Endodermal cell (in vitro differentiated cells): ENCODE results near the gene ANO9. TPM values are rescaled to one million over a fixed set of nuclear protein-coding genes. Genes with fewer than 3 reads are reported as not detected.

Experiments used
- DNase-seq: peaks from one replicate; pipeline ENCODE4 v3.0.0-alpha.2; 2017
- H3K27ac ChIP-seq: 2 replicates; pipeline ENCODE4 v1.5.1; 2013; ENCODE audit warnings: mild to moderate bottlenecking, low read depth, low read length, moderate library complexity
- H3K27me3 ChIP-seq: 2 replicates; pipeline ENCODE4 v1.6.1; 2013; ENCODE audit warnings: mild to moderate bottlenecking, low read length, moderate library complexity; ENCODE audit not compliant: insufficient read depth, control insufficient read depth, poor library complexity, severe bottlenecking
- H3K36me3 ChIP-seq: 2 replicates; pipeline ENCODE4 v1.7.0; 2013; ENCODE audit warnings: mild to moderate bottlenecking, low read length, moderate library complexity; ENCODE audit not compliant: control insufficient read depth, insufficient read depth
- H3K4me1 ChIP-seq: one replicate; pipeline ENCODE4 v1.7.0; 2013; ENCODE audit warnings: low read length; ENCODE audit not compliant: control insufficient read depth, insufficient read depth
- H3K4me3 ChIP-seq: 2 replicates; pipeline ENCODE4 v1.5.1; 2013; ENCODE audit warnings: mild to moderate bottlenecking, low read length, moderate library complexity
- H3K9ac ChIP-seq: 2 replicates; pipeline ENCODE4 v1.6.1; 2013; ENCODE audit warnings: mild to moderate bottlenecking, low read length, moderate library complexity; ENCODE audit not compliant: poor library complexity, severe bottlenecking; ENCODE audit errors: extremely low read depth
- H3K9me3 ChIP-seq: 2 replicates; pipeline ENCODE4 v1.6.1; 2013; ENCODE audit warnings: mild to moderate bottlenecking, low read length, moderate library complexity; ENCODE audit not compliant: control insufficient read depth
- H3K27ac Mint-ChIP-seq: 2 replicates; pipeline ENCODE4 v1.8.0; 2020; ENCODE audit warnings: mixed read lengths
- H3K27me3 Mint-ChIP-seq: 2 replicates; pipeline ENCODE4 v1.8.0; 2021; ENCODE audit warnings: mild to moderate bottlenecking, mixed read lengths; ENCODE audit not compliant: insufficient read depth
- H3K36me3 Mint-ChIP-seq: 2 replicates; pipeline ENCODE4 v1.8.0; 2020; ENCODE audit warnings: low read depth, mixed read lengths
- H3K4me1 Mint-ChIP-seq: 2 replicates; pipeline ENCODE4 v1.8.0; 2020; ENCODE audit warnings: mixed read lengths
- H3K4me3 Mint-ChIP-seq: 2 replicates; pipeline ENCODE4 v1.8.0; 2020; ENCODE audit warnings: mild to moderate bottlenecking, moderate library complexity, mixed read lengths
- H3K9me3 Mint-ChIP-seq: 2 replicates; pipeline ENCODE4 v1.8.0; 2020; ENCODE audit warnings: mild to moderate bottlenecking, mixed read lengths
- CTCF ChIP-seq: fragments of 200-600 bp; sonication (generic); conservative IDR thresholded peaks from 2 replicates; pipeline ENCODE4 v1.5.0; 2021; ENCODE audit warnings: antibody characterized with exemption, mild to moderate bottlenecking
- WGBS, 2 experiments: methylation state at CpG; one replicate each; pipeline versions ENCODE4 v1.1.5 to v1.1.7; 2013; ENCODE audit warnings: missing lambda C conversion rate in 2 of 2, mixed read lengths in 1 of 2; ENCODE audit not compliant: insufficient coverage in 1 of 2, insufficient read length in 1 of 2; 5-methylcytosine and 5-hydroxymethylcytosine counted together
- total RNA-seq, 2 donors: library from RNA; stranded (reverse); fragmentation: NEBNext Ultra II Directional in 1 of 2; extraction: Animal tissue kit (Norgen Biotek cat#: 25700) in 1 of 2; gene quantifications; 2 replicates in 1 of 2; 3 replicates in 1 of 2; pipeline ENCODE4 v1.2.1, GENCODE V29; 2021

ANO9 gene
- total RNA-seq, 2 donors from 2014 or later, result 16.8 to 17.8 TPM

- Mint-ChIP-seq H3K4me3 (no peak overlapping the region), H3K36me3 (peaks cover 2% of the 10 kb centered on the region), H3K27ac (peak overlapping the region; percentile 42), H3K9me3 (no peaks in the 10 kb centered on the region), H3K4me1 (peaks cover 10% of the 10 kb centered on the region), H3K27me3 (no peaks in the 10 kb centered on the region)
- no peak overlapping the region for H3K27ac ChIP-seq
- no peak for TF ChIP-seq CTCF
- H3K36me3 ChIP-seq, result peaks cover 7% of the 10 kb centered on the region
- peaks cover 5% of the 10 kb centered on the region for H3K9me3 ChIP-seq
- no peak for DNase-seq
- no peak overlapping the region for H3K4me3 ChIP-seq
- H3K27me3 ChIP-seq, result no peaks in the 10 kb centered on the region
- H3K9ac ChIP-seq, result no peak overlapping the region
- H3K4me1 ChIP-seq, result no peaks in the 10 kb centered on the region
- WGBS, 2 experiments, result 95 to 99% methylated on average over 14 to 19 of the region's 19 CpGs
These were observed 31.6 kb upstream of the ANO9 start for GRCh38 chr11:473415-473814.

GRCh38 chr11:472816-473215, 31.0 kb upstream of the ANO9 start:
- Mint-ChIP-seq H3K27ac (no peak overlapping the region), H3K36me3 (peaks cover 2% of the 10 kb centered on the region), H3K9me3 (no peaks in the 10 kb centered on the region), H3K4me1 (peaks cover 13% of the 10 kb centered on the region), H3K4me3 (no peak overlapping the region), H3K27me3 (no peaks in the 10 kb centered on the region)
- no peak overlapping the region for H3K4me3 ChIP-seq
- H3K9ac ChIP-seq, result no peak overlapping the region
- no peaks in the 10 kb centered on the region for H3K4me1 ChIP-seq
- no peaks in the 10 kb centered on the region for H3K27me3 ChIP-seq
- peaks cover 5% of the 10 kb centered on the region for H3K9me3 ChIP-seq
- no peak for DNase-seq
- no peak for TF ChIP-seq CTCF
- H3K27ac ChIP-seq, result no peak overlapping the region
- 96% methylated on average over 28 of the region's 28 CpGs for whole genome bisulfite sequencing, 2 experiments
- H3K36me3 ChIP-seq, result peaks cover 7% of the 10 kb centered on the region

GRCh38 chr11:472272-472671, 30.5 kb upstream of the ANO9 start:
- H3K4me1 Mint-ChIP-seq, result peaks cover 13% of the 10 kb centered on the region
- H3K4me1 ChIP-seq, result no peaks in the 10 kb centered on the region
- H3K27ac ChIP-seq, result no peak overlapping the region
- H3K27me3 ChIP-seq, result no peaks in the 10 kb centered on the region
- H3K9me3 ChIP-seq, result peaks cover 5% of the 10 kb centered on the region
- peaks cover 7% of the 10 kb centered on the region for H3K36me3 ChIP-seq
- no peak overlapping the region for H3K27ac Mint-ChIP-seq
- no peaks in the 10 kb centered on the region for H3K9me3 Mint-ChIP-seq
- H3K4me3 Mint-ChIP-seq, result no peak overlapping the region
- DNase-seq, result peak; percentile 64
- no peaks in the 10 kb centered on the region for H3K27me3 Mint-ChIP-seq
- peaks cover 2% of the 10 kb centered on the region for H3K36me3 Mint-ChIP-seq
- 94 to 95% methylated on average over 6 to 13 of the region's 13 CpGs for WGBS, 2 experiments
- peak; percentile 44 for TF ChIP-seq CTCF
- no peak overlapping the region for H3K4me3 ChIP-seq
- no peak overlapping the region for H3K9ac ChIP-seq
